ENCODE results near the gene ZNF740. TPM values are rescaled to one million over a fixed set of nuclear protein-coding genes. Genes with fewer than 3 reads are reported as not detected.

ZNF740 gene
- total RNA-seq, 1 experiment from 2014 or later: 49.7 TPM

DNA sequence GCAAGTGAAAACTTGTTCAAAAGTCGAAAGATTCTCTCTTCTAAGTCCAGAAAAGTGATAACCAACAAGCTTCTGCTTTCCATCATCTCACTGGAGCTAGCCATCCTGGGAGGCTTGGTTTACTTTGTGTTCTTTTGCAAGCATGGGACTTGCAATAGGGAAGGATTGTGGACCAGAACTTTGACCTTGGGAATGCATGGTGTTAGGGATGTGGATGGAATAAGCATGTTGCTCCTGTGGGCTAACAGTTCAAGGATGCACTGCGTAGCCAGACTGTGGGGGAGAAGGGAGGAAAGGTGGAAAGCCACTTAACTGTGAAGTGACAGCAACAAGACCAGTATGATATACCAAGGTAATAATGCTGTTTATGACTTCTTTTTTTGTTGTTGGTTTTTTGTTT is 48.7 kb upstream of the ZNF740 start:
- no peak overlapping the region for H3K27ac ChIP-seq (ENCODE audit: low read depth, low read length)
- H3K9ac ChIP-seq (ENCODE audit: low read length): no peak overlapping the region
- ChIA-PET RAD21 (ENCODE audit: low non-redundant PET in 1 of 2, low total read pairs in 2 of 2, uncharacterized antibody in 2 of 2, unreplicated experiment in 2 of 2) (no interaction called here), POLR2A (no interaction called here), CTCF (no interaction called here)
- TF ChIP-seq, protein P1, sequence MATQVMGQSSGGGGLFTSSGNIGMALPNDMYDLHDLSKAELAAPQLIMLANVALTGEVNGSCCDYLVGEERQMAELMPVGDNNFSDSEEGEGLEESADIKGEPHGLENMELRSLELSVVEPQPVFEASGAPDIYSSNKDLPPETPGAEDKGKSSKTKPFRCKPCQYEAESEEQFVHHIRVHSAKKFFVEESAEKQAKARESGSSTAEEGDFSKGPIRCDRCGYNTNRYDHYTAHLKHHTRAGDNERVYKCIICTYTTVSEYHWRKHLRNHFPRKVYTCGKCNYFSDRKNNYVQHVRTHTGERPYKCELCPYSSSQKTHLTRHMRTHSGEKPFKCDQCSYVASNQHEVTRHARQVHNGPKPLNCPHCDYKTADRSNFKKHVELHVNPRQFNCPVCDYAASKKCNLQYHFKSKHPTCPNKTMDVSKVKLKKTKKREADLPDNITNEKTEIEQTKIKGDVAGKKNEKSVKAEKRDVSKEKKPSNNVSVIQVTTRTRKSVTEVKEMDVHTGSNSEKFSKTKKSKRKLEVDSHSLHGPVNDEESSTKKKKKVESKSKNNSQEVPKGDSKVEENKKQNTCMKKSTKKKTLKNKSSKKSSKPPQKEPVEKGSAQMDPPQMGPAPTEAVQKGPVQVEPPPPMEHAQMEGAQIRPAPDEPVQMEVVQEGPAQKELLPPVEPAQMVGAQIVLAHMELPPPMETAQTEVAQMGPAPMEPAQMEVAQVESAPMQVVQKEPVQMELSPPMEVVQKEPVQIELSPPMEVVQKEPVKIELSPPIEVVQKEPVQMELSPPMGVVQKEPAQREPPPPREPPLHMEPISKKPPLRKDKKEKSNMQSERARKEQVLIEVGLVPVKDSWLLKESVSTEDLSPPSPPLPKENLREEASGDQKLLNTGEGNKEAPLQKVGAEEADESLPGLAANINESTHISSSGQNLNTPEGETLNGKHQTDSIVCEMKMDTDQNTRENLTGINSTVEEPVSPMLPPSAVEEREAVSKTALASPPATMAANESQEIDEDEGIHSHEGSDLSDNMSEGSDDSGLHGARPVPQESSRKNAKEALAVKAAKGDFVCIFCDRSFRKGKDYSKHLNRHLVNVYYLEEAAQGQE (IDR thresholded peaks at IDR 0.05; ENCODE audit: low read depth): no peak
- TF ChIP-seq EZH2phosphoT487 (IDR thresholded peaks at IDR 0.05; ENCODE audit: borderline replicate concordance) (no peak), TCF7L2 (IDR thresholded peaks at IDR 0.05; ENCODE audit: borderline replicate concordance, extremely low read depth, insufficient read depth, insufficient read length) (no peak), SIN3A (IDR thresholded peaks at IDR 0.05; ENCODE audit: low read depth) (no peak), CBX3 (IDR thresholded peaks at IDR 0.05; ENCODE audit: low read depth) (no peak), EGR1 (IDR thresholded peaks at IDR 0.05; ENCODE audit: low read depth) (no peak), SP1 (IDR thresholded peaks at IDR 0.05; ENCODE audit: low read depth) (no peak), FOSL1 (IDR thresholded peaks at IDR 0.05; ENCODE audit: low read depth) (no peak), CEBPB (IDR thresholded peaks at IDR 0.05; ENCODE audit: low read depth) (no peak)
- DNase-seq (ENCODE audit: low read depth, low spot score) (no peak), ATAC-seq (no peak)
- H3K4me3 ChIP-seq (replicated peaks in 1 of 2; ENCODE audit: low read depth in 1 of 2, low read length in 2 of 2): no peak overlapping the region
- no peaks in the 10 kb centered on the region for H4K20me1 ChIP-seq (ENCODE audit: insufficient read depth)
- no peaks in the 10 kb centered on the region for H3K79me2 ChIP-seq (ENCODE audit: insufficient read depth, low read length)
- no peak overlapping the region for H2AFZ ChIP-seq (ENCODE audit: low read depth, low read length, poor library complexity, severe bottlenecking)
- H3K4me2 ChIP-seq (ENCODE audit: low read length): no peak overlapping the region
- 0 out of 4 replicates have a peak, but pooled peaks cover 0 to 3% of the 10 kb centered on the region in 2 experiments for H3K9me3 ChIP-seq (ENCODE audit: control insufficient read depth in 1 of 2, insufficient read depth in 1 of 2, low read depth in 1 of 2, low read length in 2 of 2)
- H3K27me3 ChIP-seq (ENCODE audit: insufficient read depth, low read length): no peaks in the 10 kb centered on the region
- no peaks in the 10 kb centered on the region for H3K36me3 ChIP-seq (ENCODE audit: control insufficient read depth in 1 of 2, insufficient read depth in 2 of 2, low read length in 2 of 2)
- intact Hi-C loops (cut with micrococcal nuclease): no loop called here
- H3K9me2 ChIP-seq (ENCODE audit: insufficient read depth): no peaks in the 10 kb centered on the region
- H3K4me1 ChIP-seq (ENCODE audit: control insufficient read depth in 1 of 2, insufficient read depth in 2 of 2, low read length in 2 of 2): no peaks in the 10 kb centered on the region
- no TSS peak for BruUV-seq (replicated peaks)
